GM12878 (cell line): ENCODE data around the gene TSBP1. TPM values are rescaled to one million over a fixed set of nuclear protein-coding genes. Genes with fewer than 3 reads are reported as not detected.

ENCODE experiments used
- BMI1 ChIP-seq: fragments of 450-650 bp; IDR thresholded peaks from 2 replicates; pipeline ENCODE4 v1.6.1; 2016; ENCODE audit warnings: mild to moderate bottlenecking, moderate library complexity, borderline replicate concordance
- EED ChIP-seq: sonication (generic); IDR thresholded peaks from 2 replicates; pipeline ENCODE4 v1.6.1; 2016; ENCODE audit warnings: antibody characterized with exemption, low read depth
- IKZF1 ChIP-seq: fragments of 450-650 bp; conservative IDR thresholded peaks from 2 replicates; pipeline ENCODE4 v1.6.1; 2017; ENCODE audit warnings: antibody characterized with exemption, mild to moderate bottlenecking
- JUND ChIP-seq: IDR thresholded peaks from 2 replicates; pipeline ENCODE4 v1.6.1; 2012; ENCODE audit warnings: low read depth, mild to moderate bottlenecking, low read length, improper control_type of control experiment, moderate library complexity
- MEF2A ChIP-seq: IDR thresholded peaks from 2 replicates; pipeline ENCODE4 v1.6.1; 2011; ENCODE audit warnings: low read depth, mild to moderate bottlenecking, low read length, moderate library complexity; ENCODE audit not compliant: insufficient read depth
- NFXL1 ChIP-seq: fragments of 450-650 bp; IDR thresholded peaks from 2 replicates; pipeline ENCODE4 v1.6.1; 2017; ENCODE audit warnings: antibody characterized with exemption, mild to moderate bottlenecking, borderline replicate concordance
- RCOR1 ChIP-seq: conservative IDR thresholded peaks from 2 replicates; pipeline ENCODE4 v1.6.1; 2012; ENCODE audit warnings: low read depth, low read length, improper control_type of control experiment
- RFX5 ChIP-seq: IDR thresholded peaks from 2 replicates; pipeline ENCODE4 v1.6.1; 2011; ENCODE audit warnings: low read depth, low read length, improper control_type of control experiment
- SIX5 ChIP-seq: IDR thresholded peaks from 2 replicates; pipeline ENCODE4 v1.6.1; 2011; ENCODE audit warnings: mild to moderate bottlenecking, low read depth, low read length, moderate library complexity; ENCODE audit not compliant: severe bottlenecking
- SREBF2 ChIP-seq: IDR thresholded peaks from 2 replicates; pipeline ENCODE4 v1.6.1; 2012; ENCODE audit warnings: mild to moderate bottlenecking, low read length
- STAT3 ChIP-seq: IDR thresholded peaks from 2 replicates; pipeline ENCODE4 v1.6.1; 2011; ENCODE audit warnings: low read depth, low read length, improper control_type of control experiment
- TCF7 ChIP-seq: IDR thresholded peaks from 2 replicates; pipeline ENCODE4 v1.6.1; 2014; ENCODE audit warnings: antibody characterized with exemption, borderline replicate concordance
- USF1 ChIP-seq: IDR thresholded peaks from 2 replicates; pipeline ENCODE4 v1.6.1; 2011; ENCODE audit warnings: borderline replicate concordance, low read depth, mild to moderate bottlenecking, moderate library complexity, mixed read lengths, low read length; ENCODE audit not compliant: insufficient read depth; ENCODE audit errors: extremely low read length
- ZBTB4 ChIP-seq: fragments of 450-650 bp; formaldehyde crosslinking; IDR thresholded peaks from 2 replicates; pipeline ENCODE4 v1.4.0; 2022; ENCODE audit warnings: mild to moderate bottlenecking, moderate library complexity
- ZNF592 ChIP-seq: fragments of 450-650 bp; IDR thresholded peaks from 2 replicates; pipeline ENCODE4 v1.6.1; 2017; ENCODE audit warnings: mild to moderate bottlenecking, moderate library complexity
- polyA plus RNA-seq, 11 experiments: library from polyadenylated mRNA; depleted of rRNA in 4 of 11; unstranded in 6 of 11; stranded (reverse) in 5 of 11; fragments of >200 nt; fragmentation: Nextera tagmentation in 4 of 11; fragmentation: Illumina TruSeq in 1 of 11; extraction: Ambion mirVana in 4 of 11; extraction: Trizol in 1 of 11; gene quantifications; 1 replicate in 1 of 11; 2 replicates in 10 of 11; pipeline versions ENCODE4 v1.2.1 to v1.2.3, GENCODE V29; 2011 to 2016; ENCODE audit warnings: inconsistent platforms in 2 of 11, missing spikeins in 2 of 11, low read depth in 1 of 11
- total RNA-seq, 4 experiments: library from RNA; depleted of rRNA in 3 of 4; stranded (reverse); fragments of >200 nt in 3 of 4; fragmentation: Illumina TruSeq in 1 of 4; extraction: Trizol in 1 of 4; gene quantifications; 2 replicates each; pipeline versions ENCODE4 v1.2.1 to v1.2.3, GENCODE V29; 2013 to 2021
- TF ChIP-seq, protein P1 (sequence below): IDR thresholded peaks from 2 replicates; pipeline ENCODE4 v1.6.1; 2011; ENCODE audit warnings: mild to moderate bottlenecking, low read depth, low read length, moderate library complexity; ENCODE audit not compliant: insufficient replicate concordance
- TF ChIP-seq, protein P2 (sequence below), 3 experiments: IDR thresholded peaks in 2 of 3; conservative IDR thresholded peaks in 1 of 3; 2 replicates each; pipeline ENCODE4 v1.5.1; 2011; ENCODE audit warnings: low read depth in 3 of 3, low read length in 3 of 3, mild to moderate bottlenecking in 3 of 3, control low read depth in 2 of 3, moderate library complexity in 2 of 3, inconsistent platforms in 1 of 3, mixed read lengths in 1 of 3; ENCODE audit not compliant: control insufficient read depth in 2 of 3, insufficient read depth in 1 of 3; ENCODE audit errors: extremely low read depth in 1 of 3

The TSBP1 gene
- total and polyA plus RNA-seq, 10 of the 15 experiments (the other 5 are each of a cell fraction or from before 2014, with no cell fraction given): not detected

GRCh38 chr6:32244946-32245398 is 126.7 kb downstream of the TSBP1 start (continued):
- TF ChIP-seq, protein P1, sequence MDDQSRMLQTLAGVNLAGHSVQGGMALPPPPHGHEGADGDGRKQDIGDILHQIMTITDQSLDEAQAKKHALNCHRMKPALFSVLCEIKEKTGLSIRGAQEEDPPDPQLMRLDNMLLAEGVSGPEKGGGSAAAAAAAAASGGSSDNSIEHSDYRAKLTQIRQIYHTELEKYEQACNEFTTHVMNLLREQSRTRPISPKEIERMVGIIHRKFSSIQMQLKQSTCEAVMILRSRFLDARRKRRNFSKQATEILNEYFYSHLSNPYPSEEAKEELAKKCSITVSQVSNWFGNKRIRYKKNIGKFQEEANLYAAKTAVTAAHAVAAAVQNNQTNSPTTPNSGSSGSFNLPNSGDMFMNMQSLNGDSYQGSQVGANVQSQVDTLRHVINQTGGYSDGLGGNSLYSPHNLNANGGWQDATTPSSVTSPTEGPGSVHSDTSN: no peak
- peak; percentile 75 for TF ChIP-seq IKZF1
- TF ChIP-seq SIX5: no peak
- TF ChIP-seq NFXL1: no peak
- no peak for TF ChIP-seq STAT3
- no peak for TF ChIP-seq MEF2A
- TF ChIP-seq RFX5: no peak
- TF ChIP-seq ZBTB4 (CRISPR knock-in tag): no peak
- no peak for TF ChIP-seq USF1
- no peak for TF ChIP-seq ZNF592
- TF ChIP-seq TCF7: no peak
- no peak for TF ChIP-seq SREBF2
- TF ChIP-seq JUND: no peak
- TF ChIP-seq EED: peak; percentile 59; the same call in 1 of the 2 replicates
- TF ChIP-seq, protein P2, sequence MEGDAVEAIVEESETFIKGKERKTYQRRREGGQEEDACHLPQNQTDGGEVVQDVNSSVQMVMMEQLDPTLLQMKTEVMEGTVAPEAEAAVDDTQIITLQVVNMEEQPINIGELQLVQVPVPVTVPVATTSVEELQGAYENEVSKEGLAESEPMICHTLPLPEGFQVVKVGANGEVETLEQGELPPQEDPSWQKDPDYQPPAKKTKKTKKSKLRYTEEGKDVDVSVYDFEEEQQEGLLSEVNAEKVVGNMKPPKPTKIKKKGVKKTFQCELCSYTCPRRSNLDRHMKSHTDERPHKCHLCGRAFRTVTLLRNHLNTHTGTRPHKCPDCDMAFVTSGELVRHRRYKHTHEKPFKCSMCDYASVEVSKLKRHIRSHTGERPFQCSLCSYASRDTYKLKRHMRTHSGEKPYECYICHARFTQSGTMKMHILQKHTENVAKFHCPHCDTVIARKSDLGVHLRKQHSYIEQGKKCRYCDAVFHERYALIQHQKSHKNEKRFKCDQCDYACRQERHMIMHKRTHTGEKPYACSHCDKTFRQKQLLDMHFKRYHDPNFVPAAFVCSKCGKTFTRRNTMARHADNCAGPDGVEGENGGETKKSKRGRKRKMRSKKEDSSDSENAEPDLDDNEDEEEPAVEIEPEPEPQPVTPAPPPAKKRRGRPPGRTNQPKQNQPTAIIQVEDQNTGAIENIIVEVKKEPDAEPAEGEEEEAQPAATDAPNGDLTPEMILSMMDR (IDR thresholded peaks at IDR 0.05 in 2 of 3, conservative IDR thresholded peaks at IDR 0.05 in 1 of 3; ENCODE audit: control insufficient read depth in 2 of 3, extremely low read depth in 1 of 3, insufficient read depth in 1 of 3, low read depth in 3 of 3, low read length in 3 of 3): peak; percentile 85 to 92 (median 87)
- no peak for TF ChIP-seq RCOR1
- no peak for TF ChIP-seq BMI1
